ENCODE data around the gene NPAS3.

- TF ChIP-seq POLR2A (IDR thresholded peaks at IDR 0.05; ENCODE audit: low read length) = no peak
- no peak for TF ChIP-seq GATA1 (IDR thresholded peaks at IDR 0.05; ENCODE audit: low read depth, low read length)
These were observed 907.6 kb downstream of the NPAS3 start for GRCh38 chr14:33846100-33846824.

Data from erythroblast (primary cell).